Ovary (tissue), 9 donors: Measurements from ENCODE around the gene KCNMA1. TPM values are rescaled to one million over a fixed set of nuclear protein-coding genes. Genes with fewer than 3 reads are reported as not detected.

Experiments used
- DNase-seq, 5 donors: peaks; one replicate each; pipeline ENCODE4 v3.0.0-alpha.2; 2019 to 2020
- H3K27ac ChIP-seq, 2 donors: fragments of 200-600 bp; one replicate each; pipeline versions ENCODE4 v1.5.1 to v1.8.0; 2019 to 2022
- H3K27me3 ChIP-seq: fragments of 200-600 bp; one replicate; pipeline ENCODE4 v1.8.0; 2022
- H3K36me3 ChIP-seq: fragments of 200-600 bp; sonication (generic); one replicate; pipeline ENCODE4 v1.5.1; 2019
- H3K4me1 ChIP-seq: one replicate; pipeline ENCODE4 v1.8.1; 2013; ENCODE audit warnings: mild to moderate bottlenecking, moderate library complexity; ENCODE audit not compliant: insufficient read depth
- H3K4me3 ChIP-seq: fragments of 200-600 bp; sonication (generic); one replicate; pipeline ENCODE4 v1.5.1; 2017
- H3K9me3 ChIP-seq, 2 donors: fragments of 200-600 bp in 1 of 2; sonication (generic) in 1 of 2; one replicate each; pipeline versions ENCODE4 v1.5.1 to v1.8.1; 2013 to 2019; ENCODE audit warnings: mild to moderate bottlenecking in 1 of 2, moderate library complexity in 1 of 2
- EP300 ChIP-seq: sonication (generic); formaldehyde crosslinking; IDR thresholded peaks from one replicate; pipeline ENCODE4 v1.6.1; 2017; ENCODE audit warnings: antibody characterized with exemption
- POLR2A ChIP-seq: fragments of 450-650 bp; IDR thresholded peaks from one replicate; pipeline ENCODE4 v1.6.1; 2017; ENCODE audit warnings: antibody characterized with exemption, mild to moderate bottlenecking, moderate library complexity
- WGBS, 3 donors: extraction: QIAGEN DNeasy Blood & Tissue Kit in 1 of 3; methylation state at CpG; one replicate each; pipeline versions ENCODE4 v1.1.5 to v1.1.7; 2013 to 2017; 5-methylcytosine and 5-hydroxymethylcytosine counted together
- intact Hi-C, 4 donors: fragments of 100-400 bp; cut with DNase I; formaldehyde crosslinking; loops; one replicate each; pipeline versions ENCODE4 v1.11.0 to v1.15.1; 2022 to 2023
- polyA plus RNA-seq, 2 donors: library from polyadenylated mRNA; stranded (reverse); fragments of 200-250 nt in 1 of 2; fragments of 350-450 nt in 1 of 2; fragmentation: Illumina TruSeq in 1 of 2; extraction: RNeasy Lipid Tissue Mini Kit (QIAGEN cat#74804) in 1 of 2; gene quantifications; one replicate each; pipeline ENCODE4 v1.2.3, GENCODE V29; 2013 to 2014
- total RNA-seq, 7 donors: library from RNA; depleted of rRNA in 2 of 7; stranded (reverse); fragments of >200 nt in 2 of 7; fragmentation: NEBNext Ultra II Directional in 3 of 7; extraction: Animal tissue kit (Norgen Biotek cat#: 25700) in 3 of 7; gene quantifications; one replicate each; pipeline versions ENCODE4 v1.1.0 to v1.2.4, GENCODE V29; 2016 to 2023
- TF ChIP-seq, protein P1 (sequence below), 3 donors: fragments of 450-650 bp in 2 of 3; fragments of 200-600 bp in 1 of 3; IDR thresholded peaks; one replicate each; pipeline versions ENCODE4 v1.5.1 to v1.8.0; 2016 to 2022; ENCODE audit warnings: antibody characterized with exemption in 3 of 3, mild to moderate bottlenecking in 1 of 3
- donor health status: DM: no; HTN: no; CAD: no; lungs with moderate emphysema.
- donor health status: DM: no; HTN: no; CAD: no.
- donor health status: Bipolar disorder and iron deficiency.
- donor health status: DM: yes; HTN: yes; CAD: no.
- donor health status: DM: no; HTN: no; CAD: no.
- donor health status: DM: yes; HTN: yes; CAD: no.

KCNMA1 gene
- total and polyA plus RNA-seq, 9 donors: 7.0 to 83.8 (median 25.1) TPM

GRCh38 chr10:77463499-77463898 lies 174.1 kb downstream of the KCNMA1 start:
- TF ChIP-seq EP300 (no peak), POLR2A (no peak)
- TF ChIP-seq, protein P1, sequence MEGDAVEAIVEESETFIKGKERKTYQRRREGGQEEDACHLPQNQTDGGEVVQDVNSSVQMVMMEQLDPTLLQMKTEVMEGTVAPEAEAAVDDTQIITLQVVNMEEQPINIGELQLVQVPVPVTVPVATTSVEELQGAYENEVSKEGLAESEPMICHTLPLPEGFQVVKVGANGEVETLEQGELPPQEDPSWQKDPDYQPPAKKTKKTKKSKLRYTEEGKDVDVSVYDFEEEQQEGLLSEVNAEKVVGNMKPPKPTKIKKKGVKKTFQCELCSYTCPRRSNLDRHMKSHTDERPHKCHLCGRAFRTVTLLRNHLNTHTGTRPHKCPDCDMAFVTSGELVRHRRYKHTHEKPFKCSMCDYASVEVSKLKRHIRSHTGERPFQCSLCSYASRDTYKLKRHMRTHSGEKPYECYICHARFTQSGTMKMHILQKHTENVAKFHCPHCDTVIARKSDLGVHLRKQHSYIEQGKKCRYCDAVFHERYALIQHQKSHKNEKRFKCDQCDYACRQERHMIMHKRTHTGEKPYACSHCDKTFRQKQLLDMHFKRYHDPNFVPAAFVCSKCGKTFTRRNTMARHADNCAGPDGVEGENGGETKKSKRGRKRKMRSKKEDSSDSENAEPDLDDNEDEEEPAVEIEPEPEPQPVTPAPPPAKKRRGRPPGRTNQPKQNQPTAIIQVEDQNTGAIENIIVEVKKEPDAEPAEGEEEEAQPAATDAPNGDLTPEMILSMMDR (IDR thresholded peaks at IDR 0.05): no peak
- no peaks in the 10 kb centered on the region for H3K27me3 ChIP-seq
- H3K4me3 ChIP-seq: no peak overlapping the region
- no peak for DNase-seq
- 59 to 68% (median 64%) methylated on average over 4 of the region's 4 CpGs for WGBS, 3 donors
- intact Hi-C loops: no loop called here
- H3K9me3 ChIP-seq: no peaks in the 10 kb centered on the region
- no peaks in the 10 kb centered on the region for H3K4me1 ChIP-seq
- no peak overlapping the region for H3K27ac ChIP-seq
- H3K36me3 ChIP-seq: no peaks in the 10 kb centered on the region

DNA sequence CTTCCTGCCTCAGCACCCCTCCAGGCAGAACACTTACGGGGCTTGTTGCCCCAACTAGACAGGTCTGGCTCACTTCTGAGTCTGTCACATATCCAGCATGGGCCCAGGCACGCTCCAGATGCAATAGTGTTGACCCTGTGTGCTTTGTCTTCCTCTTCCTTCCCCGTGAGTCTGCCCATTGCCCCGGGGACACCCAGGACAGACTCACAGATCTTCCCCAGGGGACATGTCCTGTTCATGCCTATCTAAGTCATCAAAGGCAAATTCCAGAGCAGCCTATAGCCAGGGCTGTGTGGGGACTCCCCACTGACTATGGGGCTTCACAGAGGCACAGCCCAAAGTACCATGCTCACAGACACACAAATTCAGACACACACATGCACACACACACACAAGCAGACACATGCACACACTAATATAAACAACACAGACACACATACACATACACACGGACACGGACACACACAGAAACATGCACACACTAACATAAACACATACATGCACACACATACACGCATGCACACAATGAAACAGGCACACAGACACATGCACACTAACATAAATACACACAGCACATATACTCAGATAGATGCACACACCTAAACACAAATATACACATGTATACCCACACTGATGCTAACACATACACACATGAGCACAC lies 175.8 kb downstream of the KCNMA1 start:
- DNase-seq: no peak
- no peak overlapping the region for H3K27ac ChIP-seq
- 73 to 91% (median 85%) methylated on average over 7 of the region's 7 CpGs for WGBS, 3 donors
- no peaks in the 10 kb centered on the region for H3K4me1 ChIP-seq
- H3K27me3 ChIP-seq: no peaks in the 10 kb centered on the region
- intact Hi-C loops: no loop called here
- no peaks in the 10 kb centered on the region for H3K36me3 ChIP-seq
- no peaks in the 10 kb centered on the region for H3K9me3 ChIP-seq
- TF ChIP-seq, protein P1 (IDR thresholded peaks at IDR 0.05): no peak
- TF ChIP-seq POLR2A (no peak), EP300 (no peak)
- H3K4me3 ChIP-seq: no peak overlapping the region

GRCh38 chr10:77459905-77460304 lies 177.7 kb downstream of the KCNMA1 start:
- no peaks in the 10 kb centered on the region for H3K4me1 ChIP-seq
- H3K36me3 ChIP-seq: no peaks in the 10 kb centered on the region
- no peak overlapping the region for H3K27ac ChIP-seq
- intact Hi-C loops: no loop called here
- WGBS, 3 donors: 94 to 99% (median 98%) methylated on average over 3 of the region's 3 CpGs
- no peak for DNase-seq
- no peaks in the 10 kb centered on the region for H3K9me3 ChIP-seq
- H3K27me3 ChIP-seq: no peaks in the 10 kb centered on the region
- H3K4me3 ChIP-seq: no peak overlapping the region
- TF ChIP-seq EP300: no peak
- no peak for TF ChIP-seq POLR2A
- TF ChIP-seq, protein P1 (IDR thresholded peaks at IDR 0.05): no peak

DNA sequence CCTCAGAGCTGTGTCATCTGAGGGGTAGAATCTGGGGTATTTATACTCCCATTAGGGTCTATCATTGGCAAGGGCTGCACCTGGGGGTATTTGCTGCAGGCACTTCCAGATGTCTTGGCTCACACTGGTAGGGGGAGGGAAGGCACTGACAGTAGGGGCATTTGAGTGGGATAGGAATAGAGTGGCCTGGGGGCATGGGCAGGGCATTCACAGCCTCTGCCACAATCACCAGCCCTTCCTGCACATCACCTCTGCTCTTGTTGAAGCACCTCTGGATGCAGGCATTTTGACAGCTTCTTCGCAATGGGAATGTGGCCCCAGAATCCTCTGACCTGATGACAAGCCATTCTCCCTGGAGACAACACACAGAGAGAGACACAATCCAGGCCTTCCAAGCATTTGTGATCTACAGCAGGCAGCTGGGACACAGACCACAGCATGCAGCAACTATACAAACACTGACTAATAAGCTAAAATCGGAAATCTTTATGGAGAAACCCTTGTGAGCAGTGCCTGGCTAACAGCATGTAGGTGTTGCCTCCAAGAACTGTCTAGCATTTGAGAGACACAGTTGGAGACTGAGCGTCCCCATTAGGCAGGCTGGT lies 178.5 kb downstream of the KCNMA1 start:
- WGBS, 3 donors: 87 to 92% (median 88%) methylated on average over 3 of the region's 3 CpGs
- intact Hi-C loops: no loop called here
- Histone ChIP-seq H3K9me3 (no peaks in the 10 kb centered on the region), H3K4me3 (no peak overlapping the region), H3K36me3 (no peaks in the 10 kb centered on the region), H3K4me1 (no peaks in the 10 kb centered on the region), H3K27ac (no peak overlapping the region), H3K27me3 (no peaks in the 10 kb centered on the region)
- TF ChIP-seq EP300 (no peak), POLR2A (no peak)
- TF ChIP-seq, protein P1 (IDR thresholded peaks at IDR 0.05): no peak
- no peak for DNase-seq
